Stimulated activated CD4-positive, alpha-beta T cell treated with anti-CD3 and anti-CD28 coated beads, TNF-alpha, amount 100 ng/mL, for 24 hours (primary cell): ENCODE data around the gene SSNA1.
A peak's percentile ranks its signal among the peaks of the same experiment; 100 is the strongest.
"Not testable (repeated sequence)": the region's sequence is repeated elsewhere in the genome, so short reads cannot be mapped to it uniquely, and the experiment has no call there.

Source experiments
- DNase-seq, 3 experiments: peaks; one replicate each; pipeline ENCODE4 v3.0.0-alpha.2; 2020; ENCODE audit warnings: low read depth in 3 of 3

The SSNA1 gene

GRCh38 chr9:137231372-137232039 is 43.0 kb downstream of the SSNA1 start:
- no peak for DNase-seq

DNA sequence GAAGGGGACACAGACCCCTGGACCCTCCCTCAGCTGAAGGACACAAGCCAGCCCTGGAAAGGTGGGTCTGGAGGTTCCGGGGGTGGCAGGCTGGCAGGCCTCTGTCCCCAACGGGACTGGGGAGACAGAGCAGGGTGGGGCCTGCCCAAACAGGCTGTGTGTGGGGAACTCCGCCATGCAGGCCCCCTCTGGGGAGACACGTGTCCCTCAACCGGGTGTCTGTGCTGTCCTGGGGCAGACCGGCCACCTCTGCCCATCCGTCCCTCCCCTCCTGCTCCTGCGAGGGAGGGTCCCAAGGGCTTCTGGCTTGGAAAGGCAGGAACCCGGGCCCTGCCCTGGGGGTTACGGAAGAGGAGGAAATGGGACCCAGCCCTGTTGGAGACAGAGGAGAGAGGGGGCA is 43.6 kb downstream of the SSNA1 start:
- no peak for DNase-seq

GRCh38 chr9:137232510-137232909 is 44.0 kb downstream of the SSNA1 start:
- no peak for DNase-seq

DNA sequence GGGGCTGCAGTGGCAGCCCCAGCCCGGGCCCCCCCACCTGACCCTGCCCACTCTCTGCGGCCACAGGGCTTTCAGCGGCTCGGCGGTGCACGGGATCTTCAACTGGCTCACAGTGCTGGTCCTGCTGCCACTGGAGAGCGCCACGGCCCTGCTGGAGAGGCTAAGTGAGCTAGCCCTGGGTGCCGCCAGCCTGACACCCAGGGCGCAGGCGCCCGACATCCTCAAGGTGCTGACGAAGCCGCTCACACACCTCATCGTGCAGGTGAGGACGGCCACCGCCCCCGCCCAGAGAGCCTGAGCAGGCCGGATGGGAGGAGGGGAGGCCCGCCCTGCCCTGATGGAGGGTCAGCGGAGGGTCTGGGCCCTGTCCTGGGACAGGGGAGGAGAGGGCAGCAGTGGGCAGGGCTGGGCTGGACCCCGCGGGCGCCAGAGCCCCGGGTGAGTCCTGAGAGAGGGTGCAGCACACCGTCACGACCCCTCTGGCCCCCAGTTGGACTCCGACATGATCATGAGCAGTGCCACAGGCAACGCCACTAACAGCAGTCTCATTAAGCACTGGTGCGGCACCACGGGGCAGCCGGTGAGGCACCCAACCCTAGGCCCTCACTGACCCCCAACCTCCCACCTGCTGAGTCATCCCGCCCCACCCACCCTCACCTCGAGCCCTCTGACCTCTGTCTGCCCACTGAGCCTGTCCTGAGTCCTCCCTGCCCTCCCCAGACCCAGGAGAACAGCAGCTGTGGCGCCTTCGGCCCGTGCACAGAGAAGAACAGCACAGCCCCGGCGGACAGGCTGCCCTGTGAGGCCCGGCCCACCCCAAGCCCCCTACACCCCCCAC is 44.9 kb downstream of the SSNA1 start:
- DNase-seq: no peak

DNA sequence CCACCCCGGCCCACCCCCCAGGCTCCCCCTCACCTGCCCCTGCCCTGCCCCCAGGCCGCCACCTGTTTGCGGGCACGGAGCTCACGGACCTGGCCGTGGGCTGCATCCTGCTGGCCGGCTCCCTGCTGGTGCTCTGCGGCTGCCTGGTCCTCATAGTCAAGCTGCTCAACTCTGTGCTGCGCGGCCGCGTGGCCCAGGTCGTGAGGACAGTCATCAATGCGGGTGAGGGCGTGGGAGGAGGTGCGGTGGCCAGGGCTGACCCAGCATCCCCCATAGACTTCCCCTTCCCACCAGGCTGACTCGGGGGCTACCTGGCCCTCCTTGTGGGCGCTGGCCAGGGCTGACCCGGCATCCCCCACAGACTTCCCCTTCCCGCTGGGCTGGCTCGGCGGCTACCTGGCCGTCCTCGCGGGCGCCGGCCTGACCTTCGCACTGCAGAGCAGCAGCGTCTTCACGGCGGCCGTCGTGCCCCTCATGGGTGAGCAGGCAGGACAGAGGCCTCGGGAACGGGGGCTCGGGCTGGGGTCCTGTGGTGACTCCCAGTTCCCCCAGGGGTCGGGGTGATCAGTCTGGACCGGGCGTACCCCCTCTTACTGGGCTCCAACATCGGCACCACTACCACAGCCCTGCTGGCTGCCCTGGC is 45.7 kb downstream of the SSNA1 start:
- DNase-seq: no peak

GRCh38 chr9:137234758-137235423 is 46.4 kb downstream of the SSNA1 start:
- no peak for DNase-seq

- no peak for DNase-seq
Observed at GRCh38 chr9:137235424-137236237, 47.2 kb downstream of the SSNA1 start.

- peak; percentile 85 to 93 (median 85) for DNase-seq
Observed at GRCh38 chr9:137236238-137236935, 47.9 kb downstream of the SSNA1 start.

GRCh38 chr9:137236936-137237421 is 48.5 kb downstream of the SSNA1 start:
- no peak for DNase-seq

DNA sequence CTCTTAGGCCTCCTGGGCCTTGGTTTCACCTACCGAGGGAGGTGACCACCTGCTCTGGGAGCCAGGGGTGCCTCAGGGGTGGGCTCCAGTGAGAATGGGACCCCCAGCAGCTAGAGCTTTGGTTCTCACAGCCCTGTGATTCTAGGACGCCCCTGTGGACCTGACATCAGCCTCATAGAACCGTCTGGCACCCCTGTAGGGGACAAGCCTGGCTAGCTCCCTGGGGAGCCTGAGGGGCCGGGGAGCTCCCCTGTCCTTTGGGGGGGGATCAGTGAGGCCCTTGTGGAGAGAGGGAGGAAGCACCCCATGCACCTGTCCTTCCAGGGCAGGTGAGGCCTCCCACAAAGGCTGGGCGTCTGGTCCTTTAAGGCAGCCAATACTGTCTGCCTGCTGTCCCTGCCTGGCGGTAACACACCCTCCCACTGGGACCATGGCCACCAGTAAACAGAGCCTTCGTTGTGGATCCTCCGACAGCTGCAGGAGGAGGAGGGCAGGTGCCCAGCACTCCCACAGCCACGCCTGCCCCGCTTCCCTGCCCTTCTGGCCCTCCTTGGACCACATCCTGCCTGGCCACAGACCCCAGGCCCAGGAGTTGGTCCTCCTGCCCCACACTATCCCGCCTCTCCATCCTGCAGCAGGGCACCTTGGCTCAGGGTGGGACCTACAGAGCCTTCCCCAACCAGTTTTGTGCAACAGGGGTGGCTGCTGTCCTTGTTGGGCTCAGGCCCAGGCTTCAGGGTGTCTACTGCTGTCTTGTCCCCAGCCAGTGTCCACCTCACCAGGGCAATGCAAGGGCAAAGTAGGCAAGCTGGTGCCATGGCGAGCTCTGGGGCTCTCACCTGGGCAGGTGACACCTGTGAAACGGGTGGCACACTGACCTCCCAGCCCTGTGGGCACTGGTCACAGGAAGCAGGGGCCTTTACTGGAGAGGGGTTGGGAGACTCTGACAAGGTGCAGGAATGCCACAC is 49.6 kb downstream of the SSNA1 start:
- DNase-seq: no peak

- DNase-seq: not testable (repeated sequence)
Observed at GRCh38 chr9:137239541-137240200, 51.2 kb downstream of the SSNA1 start.
